WERI-Rb-1 (cell line): ENCODE measurements around the gene LINGO4.

Source experiments
- DNase-seq: peaks from one replicate; pipeline ENCODE4 v3.0.0-alpha.2; 2020
- H3K27ac ChIP-seq: fragments of 250-450 bp; sonication (Bioruptor Pico); 2 replicates; pipeline ENCODE4 v1.5.1; 2020; ENCODE audit warnings: mild to moderate bottlenecking, moderate library complexity
- H3K27me3 ChIP-seq: fragments of 250-450 bp; sonication (Bioruptor Pico); 2 replicates; pipeline ENCODE4 v1.5.1; 2021; ENCODE audit warnings: mild to moderate bottlenecking, low read depth, moderate library complexity; ENCODE audit not compliant: insufficient read depth, severe bottlenecking
- H3K36me3 ChIP-seq: fragments of 250-450 bp; sonication (Bioruptor Pico); 2 replicates; pipeline ENCODE4 v1.5.1; 2020; ENCODE audit warnings: mild to moderate bottlenecking, moderate library complexity
- H3K4me3 ChIP-seq: 2 replicates; pipeline ENCODE4 v1.5.1; 2011; ENCODE audit warnings: low read depth, mild to moderate bottlenecking, control low read depth, low read length
- H3K9me3 ChIP-seq: fragments of 250-450 bp; sonication (Bioruptor Pico); 2 replicates; pipeline ENCODE4 v1.5.1; 2021; ENCODE audit warnings: mild to moderate bottlenecking, moderate library complexity; ENCODE audit not compliant: severe bottlenecking
- CTCF ChIP-seq: IDR thresholded peaks from 2 replicates; pipeline ENCODE4 v1.5.1; 2011; ENCODE audit warnings: low read depth, mild to moderate bottlenecking, control low read depth, inconsistent platforms, low read length

LINGO4 gene

DNA sequence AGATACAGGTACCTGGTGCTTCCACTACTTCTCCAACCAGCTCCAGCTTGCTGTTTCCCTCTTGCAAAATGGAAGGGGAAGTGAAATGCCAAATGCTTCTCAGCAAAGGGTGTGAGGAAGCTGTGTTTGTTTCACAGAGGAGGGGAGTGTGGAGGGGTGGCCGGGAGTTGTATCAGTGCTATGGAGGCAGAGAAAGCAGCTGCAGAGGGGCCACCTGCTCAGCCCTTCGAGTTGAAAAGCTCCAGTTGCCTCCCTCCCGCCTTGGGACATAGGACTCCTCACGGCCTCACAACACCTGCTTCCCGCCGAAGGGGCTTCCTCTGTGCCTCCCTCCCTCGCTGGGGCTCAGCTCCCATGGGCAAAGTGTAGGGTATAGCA, 12.1 kb upstream of the LINGO4 start:
- Histone ChIP-seq H3K4me3 (no peak overlapping the region), H3K9me3 (no peaks in the 10 kb centered on the region), H3K27me3 (no peaks in the 10 kb centered on the region), H3K27ac (no peak overlapping the region; the same call in 1 of the 2 replicates), H3K36me3 (no peaks in the 10 kb centered on the region)
- no peak for TF ChIP-seq CTCF
- DNase-seq: no peak

- Histone ChIP-seq H3K27ac (no peak overlapping the region), H3K36me3 (no peaks in the 10 kb centered on the region), H3K9me3 (no peaks in the 10 kb centered on the region), H3K4me3 (no peak overlapping the region), H3K27me3 (no peaks in the 10 kb centered on the region)
- TF ChIP-seq CTCF: no peak
- no peak for DNase-seq
These were observed 11.5 kb upstream of the LINGO4 start for GRCh38 chr1:151816548-151817352.

DNA sequence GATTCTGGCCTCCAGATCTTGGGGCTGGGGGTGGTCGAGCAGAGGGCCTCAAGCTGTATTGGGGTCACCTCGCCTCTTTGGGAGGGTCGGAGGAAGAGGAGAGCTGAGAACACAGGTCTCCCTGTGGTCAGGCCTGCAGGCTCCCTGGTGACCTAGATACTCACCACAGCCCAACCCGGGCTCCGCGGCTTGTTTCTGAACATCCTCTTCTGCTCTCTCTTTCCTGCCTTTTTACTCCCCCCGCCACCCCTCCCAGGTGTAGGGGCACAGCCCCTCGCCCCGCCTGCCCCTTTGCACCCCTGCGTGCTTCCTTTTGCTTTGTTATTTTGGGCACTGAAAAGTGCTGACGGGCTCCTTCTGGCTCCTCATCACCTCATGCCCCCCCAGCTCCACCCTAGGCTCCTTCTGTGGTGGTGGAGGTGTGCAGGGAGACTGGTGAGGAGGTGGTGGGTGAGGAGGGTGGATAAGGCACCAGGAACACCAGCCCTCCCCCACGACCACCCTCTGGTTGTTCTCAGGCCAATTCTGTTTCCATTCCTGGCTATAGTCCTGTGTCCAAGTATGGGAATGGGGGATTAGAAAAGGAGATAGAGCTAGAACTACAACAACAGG, 10.6 kb upstream of the LINGO4 start:
- no peak for TF ChIP-seq CTCF
- no peaks in the 10 kb centered on the region for H3K36me3 ChIP-seq
- H3K9me3 ChIP-seq: no peaks in the 10 kb centered on the region
- no peak for DNase-seq
- no peaks in the 10 kb centered on the region for H3K27me3 ChIP-seq
- H3K4me3 ChIP-seq: no peak overlapping the region
- H3K27ac ChIP-seq: no peak overlapping the region

- Histone ChIP-seq H3K4me3 (no peak overlapping the region), H3K36me3 (no peaks in the 10 kb centered on the region), H3K27me3 (no peaks in the 10 kb centered on the region), H3K9me3 (no peaks in the 10 kb centered on the region), H3K27ac (no peak overlapping the region)
- no peak for DNase-seq
- no peak for TF ChIP-seq CTCF
These were observed 9.8 kb upstream of the LINGO4 start for GRCh38 chr1:151814971-151815545.

- no peak for DNase-seq
- Histone ChIP-seq H3K27me3 (no peaks in the 10 kb centered on the region), H3K9me3 (no peaks in the 10 kb centered on the region), H3K36me3 (no peaks in the 10 kb centered on the region), H3K27ac (no peak overlapping the region), H3K4me3 (no peak overlapping the region)
- no peak for TF ChIP-seq CTCF
These were observed 9.2 kb upstream of the LINGO4 start for GRCh38 chr1:151814426-151814825.
